ENCODE data around the gene PSTPIP1.

PSTPIP1 gene

DNA sequence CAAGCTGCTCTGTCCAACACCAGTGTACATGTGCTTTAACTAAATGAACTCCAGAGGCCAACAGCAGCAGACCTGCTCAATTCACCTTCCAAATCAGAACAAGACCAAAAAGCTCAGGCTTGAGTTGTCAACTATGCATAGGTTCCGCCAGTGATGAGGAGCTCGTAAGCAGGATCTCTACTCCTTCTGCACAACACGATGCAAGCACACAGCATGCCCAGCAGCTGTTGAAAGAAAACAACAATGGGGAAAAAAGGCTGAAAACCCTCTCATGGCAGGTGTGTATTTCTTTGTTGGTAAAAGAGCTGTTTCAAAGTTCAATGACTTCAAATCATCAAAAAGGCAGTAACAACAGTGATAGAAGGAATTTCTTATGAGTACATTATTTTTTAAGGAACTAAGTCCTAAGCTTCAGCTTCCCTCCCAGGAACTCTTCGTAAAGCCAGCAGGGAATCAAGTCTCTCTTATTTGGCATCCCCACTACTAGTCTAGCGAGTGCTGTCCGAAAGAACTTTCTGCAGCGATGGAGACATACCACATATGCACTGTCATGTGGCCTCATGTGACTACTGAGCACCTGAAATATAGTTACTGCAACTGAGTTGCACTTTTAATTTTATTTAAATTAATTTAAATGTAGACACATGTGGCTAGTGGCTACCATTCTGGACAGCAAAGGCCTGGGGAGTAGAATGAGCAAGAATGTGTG lies 51.9 kb downstream of the PSTPIP1 start:
- Histone ChIP-seq H3K4me3 (ENCODE audit: insufficient read depth, low read depth, low read length) (no peak overlapping the region), H3K27ac (ENCODE audit: insufficient read depth, low read depth, low read length, poor library complexity, severe bottlenecking) (no peak overlapping the region), H3K9me3 (ENCODE audit: control insufficient read depth, low read length) (no peaks in the 10 kb centered on the region), H3K4me1 (ENCODE audit: control insufficient read depth, insufficient read depth, low read length) (no peaks in the 10 kb centered on the region), H3K36me3 (ENCODE audit: control insufficient read depth, insufficient read depth, low read length) (peaks cover 32% of the 10 kb centered on the region), H3K27me3 (ENCODE audit: control insufficient read depth, insufficient read depth, low read length, poor library complexity, severe bottlenecking) (no peaks in the 10 kb centered on the region)
- 87 to 90% methylated on average over 7 of the region's 7 CpGs for WGBS, 2 experiments

DNA sequence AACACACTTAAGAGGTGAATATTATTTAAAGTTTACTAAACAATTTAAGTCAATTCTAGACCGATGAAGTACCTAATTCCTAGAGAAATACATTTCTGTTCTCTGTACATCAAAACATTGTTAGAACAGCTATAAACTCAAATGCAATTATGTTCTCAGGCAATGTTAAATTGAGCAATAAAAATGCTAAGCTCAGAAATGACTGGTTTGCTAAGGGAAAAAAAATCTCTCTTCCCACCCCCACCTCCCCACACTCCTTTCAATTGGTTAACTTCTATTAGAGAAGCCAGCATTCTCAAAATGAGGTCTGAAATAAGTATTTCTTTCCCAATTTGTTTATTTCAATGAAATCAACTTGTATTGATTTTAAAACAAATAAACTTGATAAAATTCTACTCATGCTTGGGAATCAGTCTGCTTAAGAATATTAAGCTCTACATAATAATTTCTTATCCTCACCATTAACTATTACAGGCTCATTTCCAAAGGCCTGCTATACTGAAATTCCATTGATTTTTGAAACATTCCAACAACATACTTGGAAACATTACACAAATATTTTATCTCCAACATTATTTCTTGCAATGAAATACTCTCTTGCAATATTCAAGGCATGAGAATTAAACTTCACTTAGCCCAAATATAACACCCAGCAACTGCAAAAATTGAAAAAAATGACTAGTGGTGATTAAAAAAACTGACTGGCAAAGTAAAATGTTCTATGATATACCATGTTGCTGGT lies 53.4 kb downstream of the PSTPIP1 start:
- H3K36me3 ChIP-seq (ENCODE audit: control insufficient read depth, insufficient read depth, low read length) = peaks cover 22% of the 10 kb centered on the region
- H3K4me1 ChIP-seq (ENCODE audit: control insufficient read depth, insufficient read depth, low read length) = no peaks in the 10 kb centered on the region
- 100% methylated on average over 1 of the region's 1 CpG; no CpG with 5 or more reads in 1 of the 2 experiments for WGBS, 2 experiments
- H3K27me3 ChIP-seq (ENCODE audit: control insufficient read depth, insufficient read depth, low read length, poor library complexity, severe bottlenecking) = no peaks in the 10 kb centered on the region
- no peak overlapping the region for H3K4me3 ChIP-seq (ENCODE audit: insufficient read depth, low read depth, low read length)
- H3K9me3 ChIP-seq (ENCODE audit: control insufficient read depth, low read length) = no peaks in the 10 kb centered on the region
- no peak overlapping the region for H3K27ac ChIP-seq (ENCODE audit: insufficient read depth, low read depth, low read length, poor library complexity, severe bottlenecking)

DNA sequence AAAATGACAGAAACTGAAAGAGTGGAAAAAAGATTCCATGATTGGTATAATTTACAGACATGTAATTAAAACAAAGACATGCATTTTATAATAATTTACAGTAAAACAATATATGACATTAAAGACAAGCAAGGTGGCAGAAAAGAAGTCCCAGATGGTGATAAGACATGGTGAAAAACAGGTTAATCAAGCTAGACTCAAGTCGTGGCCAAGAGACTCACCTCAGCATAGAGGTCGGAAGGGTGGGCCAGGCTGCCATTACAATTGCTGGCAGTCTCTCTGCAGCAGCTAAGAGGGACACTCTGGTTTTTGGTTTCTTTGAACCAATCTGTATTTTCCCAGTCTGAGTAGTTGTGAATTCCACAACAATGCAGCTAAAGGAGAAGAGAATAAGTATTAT lies 57.6 kb downstream of the PSTPIP1 start:
- WGBS, 2 experiments = 86 to 90% methylated on average over 2 of the region's 2 CpGs
- H3K27ac ChIP-seq (ENCODE audit: insufficient read depth, low read depth, low read length, poor library complexity, severe bottlenecking) = no peak overlapping the region
- no peaks in the 10 kb centered on the region for H3K27me3 ChIP-seq (ENCODE audit: control insufficient read depth, insufficient read depth, low read length, poor library complexity, severe bottlenecking)
- H3K36me3 ChIP-seq (ENCODE audit: control insufficient read depth, insufficient read depth, low read length) = no peaks in the 10 kb centered on the region
- no peak overlapping the region for H3K4me3 ChIP-seq (ENCODE audit: insufficient read depth, low read depth, low read length)
- H3K4me1 ChIP-seq (ENCODE audit: control insufficient read depth, insufficient read depth, low read length) = no peaks in the 10 kb centered on the region
- no peaks in the 10 kb centered on the region for H3K9me3 ChIP-seq (ENCODE audit: control insufficient read depth, low read length)

DNA sequence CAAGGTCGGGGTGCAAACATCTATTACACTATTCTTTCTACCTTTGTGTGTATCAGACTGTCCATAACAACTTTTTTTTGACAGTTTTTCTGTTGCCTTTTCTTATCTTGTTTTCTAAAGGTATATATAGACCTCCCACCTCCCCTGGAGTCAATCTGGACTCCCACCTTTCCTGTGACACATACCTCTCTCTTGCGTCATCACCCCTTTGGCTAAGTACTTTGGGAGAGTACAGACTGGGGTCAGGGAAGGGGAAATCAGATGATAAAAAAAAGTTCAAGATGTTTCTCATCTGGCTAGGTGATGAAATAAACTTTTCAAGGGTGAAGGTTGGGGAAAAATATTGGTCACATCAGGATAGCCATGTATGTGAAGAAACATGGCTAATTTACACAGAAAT lies 58.8 kb downstream of the PSTPIP1 start:
- H3K4me1 ChIP-seq (ENCODE audit: control insufficient read depth, insufficient read depth, low read length) = no peaks in the 10 kb centered on the region
- no peak overlapping the region for H3K4me3 ChIP-seq (ENCODE audit: insufficient read depth, low read depth, low read length)
- no peak overlapping the region for H3K27ac ChIP-seq (ENCODE audit: insufficient read depth, low read depth, low read length, poor library complexity, severe bottlenecking)
- H3K36me3 ChIP-seq (ENCODE audit: control insufficient read depth, insufficient read depth, low read length) = no peaks in the 10 kb centered on the region
- H3K27me3 ChIP-seq (ENCODE audit: control insufficient read depth, insufficient read depth, low read length, poor library complexity, severe bottlenecking) = no peaks in the 10 kb centered on the region
- 96 to 100% methylated on average over 2 of the region's 2 CpGs for WGBS, 2 experiments
- no peaks in the 10 kb centered on the region for H3K9me3 ChIP-seq (ENCODE audit: control insufficient read depth, low read length)

DNA sequence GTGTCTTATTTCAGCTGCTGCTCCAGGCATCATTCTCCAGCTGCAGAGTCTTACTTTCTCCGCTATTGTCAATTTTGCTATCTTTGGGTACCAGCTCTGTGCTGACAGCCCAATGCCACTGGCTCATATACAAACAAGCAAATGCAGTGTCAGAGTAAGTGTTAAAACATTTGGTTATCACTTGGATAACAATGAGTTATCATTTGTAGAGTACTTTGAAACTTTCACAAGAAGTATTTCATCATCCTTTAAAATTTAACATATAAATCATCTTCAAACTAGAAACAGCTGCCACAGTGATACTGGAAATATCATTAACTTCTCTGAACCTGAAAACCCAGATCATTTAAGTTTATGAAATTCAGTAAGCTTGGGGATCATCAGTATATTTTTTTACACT lies 62.1 kb downstream of the PSTPIP1 start:
- Histone ChIP-seq H3K36me3 (ENCODE audit: control insufficient read depth, insufficient read depth, low read length) (no peaks in the 10 kb centered on the region), H3K4me1 (ENCODE audit: control insufficient read depth, insufficient read depth, low read length) (no peaks in the 10 kb centered on the region), H3K27ac (ENCODE audit: insufficient read depth, low read depth, low read length, poor library complexity, severe bottlenecking) (no peak overlapping the region), H3K4me3 (ENCODE audit: insufficient read depth, low read depth, low read length) (no peak overlapping the region), H3K9me3 (ENCODE audit: control insufficient read depth, low read length) (no peaks in the 10 kb centered on the region), H3K27me3 (ENCODE audit: control insufficient read depth, insufficient read depth, low read length, poor library complexity, severe bottlenecking) (no peaks in the 10 kb centered on the region)
- WGBS, 2 experiments = 88 to 93% methylated on average over 1 of the region's 1 CpG

DNA sequence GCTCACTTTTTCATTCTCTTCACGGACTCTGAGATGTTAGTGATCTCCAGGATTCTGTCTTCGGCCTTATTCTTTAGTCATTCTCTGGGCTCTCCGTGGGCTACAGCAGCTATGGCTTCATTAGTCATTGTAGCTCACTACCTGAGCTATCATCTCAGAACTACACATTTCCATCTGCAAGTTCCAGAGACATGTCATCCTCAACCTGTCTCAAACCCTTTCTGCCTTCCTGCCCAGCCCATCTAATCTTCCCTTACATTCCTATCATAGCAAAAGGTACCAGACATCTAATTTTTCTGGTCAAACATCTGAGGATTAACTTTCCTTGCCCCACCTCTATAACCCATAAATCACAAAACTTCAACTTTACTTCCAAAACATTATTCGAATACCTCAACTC lies 62.8 kb downstream of the PSTPIP1 start:
- Histone ChIP-seq H3K4me1 (ENCODE audit: control insufficient read depth, insufficient read depth, low read length) (no peaks in the 10 kb centered on the region), H3K27ac (ENCODE audit: insufficient read depth, low read depth, low read length, poor library complexity, severe bottlenecking) (no peak overlapping the region), H3K27me3 (ENCODE audit: control insufficient read depth, insufficient read depth, low read length, poor library complexity, severe bottlenecking) (no peaks in the 10 kb centered on the region), H3K4me3 (ENCODE audit: insufficient read depth, low read depth, low read length) (no peak overlapping the region), H3K36me3 (ENCODE audit: control insufficient read depth, insufficient read depth, low read length) (no peaks in the 10 kb centered on the region), H3K9me3 (ENCODE audit: control insufficient read depth, low read length) (no peaks in the 10 kb centered on the region)
- 90 to 94% methylated on average over 4 of the region's 4 CpGs for WGBS, 2 experiments

DNA sequence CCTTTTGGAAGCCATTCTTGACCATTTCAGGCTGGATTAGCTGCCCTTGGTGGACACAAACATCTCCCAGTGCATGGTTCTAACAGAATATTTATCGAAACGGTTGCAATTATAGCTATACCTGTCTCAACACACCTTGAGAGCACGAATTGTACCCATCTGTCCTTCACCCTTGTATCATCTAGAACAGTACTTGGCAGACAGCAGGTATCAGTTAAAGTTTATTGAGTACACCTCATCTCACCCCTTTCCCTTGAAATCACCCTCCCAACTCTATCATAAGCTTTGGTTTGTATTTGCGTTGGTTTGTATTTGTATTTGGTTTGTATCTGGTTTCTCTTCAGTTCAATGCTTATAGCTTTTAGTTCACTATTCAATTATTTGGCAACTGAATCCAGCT lies 63.5 kb downstream of the PSTPIP1 start:
- H3K9me3 ChIP-seq (ENCODE audit: control insufficient read depth, low read length) = no peaks in the 10 kb centered on the region
- no peaks in the 10 kb centered on the region for H3K4me1 ChIP-seq (ENCODE audit: control insufficient read depth, insufficient read depth, low read length)
- no peaks in the 10 kb centered on the region for H3K36me3 ChIP-seq (ENCODE audit: control insufficient read depth, insufficient read depth, low read length)
- no peak overlapping the region for H3K4me3 ChIP-seq (ENCODE audit: insufficient read depth, low read depth, low read length)
- 94% methylated on average over 3 of the region's 4 CpGs for WGBS, 2 experiments
- no peak overlapping the region for H3K27ac ChIP-seq (ENCODE audit: insufficient read depth, low read depth, low read length, poor library complexity, severe bottlenecking)
- no peaks in the 10 kb centered on the region for H3K27me3 ChIP-seq (ENCODE audit: control insufficient read depth, insufficient read depth, low read length, poor library complexity, severe bottlenecking)

DNA sequence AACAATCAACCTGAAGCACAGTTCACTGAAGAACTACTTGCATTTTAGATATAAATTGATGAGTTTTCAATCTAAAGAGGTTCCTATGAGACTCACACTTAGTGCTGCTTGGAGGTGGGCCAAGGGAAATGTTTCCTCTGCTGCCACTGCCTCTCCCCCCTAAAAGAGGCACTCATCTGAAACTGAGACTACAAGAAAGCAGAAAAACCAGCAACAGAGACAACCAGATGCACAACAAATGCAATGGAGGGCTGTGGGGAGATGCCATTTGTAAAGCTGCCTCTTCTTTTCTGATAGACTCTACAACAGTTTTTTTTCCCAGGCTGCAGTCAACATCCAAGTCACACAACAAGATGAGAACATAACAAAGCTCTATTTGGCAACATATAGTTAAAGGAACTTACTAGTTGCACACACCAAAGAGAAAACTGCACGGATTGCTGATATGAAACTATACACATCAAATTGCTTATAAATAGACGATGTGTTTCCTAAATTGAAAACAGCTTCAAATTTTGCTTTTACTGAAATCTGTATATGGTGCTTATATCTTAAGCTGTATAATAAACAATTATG lies 64.9 kb downstream of the PSTPIP1 start:
- Histone ChIP-seq H3K27me3 (ENCODE audit: control insufficient read depth, insufficient read depth, low read length, poor library complexity, severe bottlenecking) (no peaks in the 10 kb centered on the region), H3K4me1 (ENCODE audit: control insufficient read depth, insufficient read depth, low read length) (no peaks in the 10 kb centered on the region), H3K36me3 (ENCODE audit: control insufficient read depth, insufficient read depth, low read length) (no peaks in the 10 kb centered on the region), H3K9me3 (ENCODE audit: control insufficient read depth, low read length) (no peaks in the 10 kb centered on the region), H3K4me3 (ENCODE audit: insufficient read depth, low read depth, low read length) (no peak overlapping the region), H3K27ac (ENCODE audit: insufficient read depth, low read depth, low read length, poor library complexity, severe bottlenecking) (no peak overlapping the region)
- WGBS, 2 experiments = 95 to 100% methylated on average over 2 of the region's 2 CpGs

DNA sequence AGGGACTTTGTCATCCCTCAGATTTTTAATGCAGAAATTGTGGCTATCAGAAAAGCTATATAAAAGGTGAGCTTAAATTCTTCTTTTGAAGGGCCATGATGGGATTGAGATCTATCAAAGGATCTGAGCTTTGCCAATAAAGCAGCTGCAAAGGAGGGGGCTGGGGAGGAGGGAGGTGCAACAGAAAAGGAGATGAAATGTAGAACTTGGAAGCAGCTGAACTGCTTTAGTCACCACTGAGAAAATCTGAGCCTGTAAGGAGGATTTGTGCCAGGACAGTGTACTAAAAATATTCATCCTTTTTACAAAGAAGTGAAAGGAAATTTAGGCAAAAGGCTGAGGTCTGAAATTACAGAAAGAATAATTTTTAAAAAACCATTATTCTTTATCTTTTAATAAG lies 65.6 kb downstream of the PSTPIP1 start:
- Histone ChIP-seq H3K27me3 (ENCODE audit: control insufficient read depth, insufficient read depth, low read length, poor library complexity, severe bottlenecking) (no peaks in the 10 kb centered on the region), H3K4me3 (ENCODE audit: insufficient read depth, low read depth, low read length) (no peak overlapping the region), H3K36me3 (ENCODE audit: control insufficient read depth, insufficient read depth, low read length) (no peaks in the 10 kb centered on the region), H3K27ac (ENCODE audit: insufficient read depth, low read depth, low read length, poor library complexity, severe bottlenecking) (no peak overlapping the region), H3K4me1 (ENCODE audit: control insufficient read depth, insufficient read depth, low read length) (no peaks in the 10 kb centered on the region), H3K9me3 (ENCODE audit: control insufficient read depth, low read length) (no peaks in the 10 kb centered on the region)

DNA sequence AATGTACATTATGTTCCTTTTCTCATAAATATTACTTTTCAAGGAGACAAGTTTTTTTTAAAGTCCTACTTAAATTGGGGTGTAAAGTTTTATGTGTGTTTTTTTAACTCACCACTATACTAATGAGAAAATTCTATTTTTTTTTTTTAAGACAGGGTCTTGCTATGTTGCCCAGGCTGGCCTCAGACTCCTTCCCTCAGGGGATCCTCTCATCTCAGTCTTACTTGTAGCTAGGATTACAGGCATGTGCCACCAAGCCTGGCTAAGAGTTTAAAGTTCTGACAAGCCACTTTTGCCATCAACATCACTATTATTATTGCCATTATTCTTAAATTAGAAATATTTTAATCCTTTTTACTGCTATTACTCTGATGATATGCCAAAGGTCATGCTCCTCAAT lies 68.3 kb downstream of the PSTPIP1 start:
- H3K27ac ChIP-seq (ENCODE audit: insufficient read depth, low read depth, low read length, poor library complexity, severe bottlenecking) = no peak overlapping the region

More for the DNA sequence above, 68.3 kb downstream of the PSTPIP1 start:
- Histone ChIP-seq H3K9me3 (ENCODE audit: control insufficient read depth, low read length) (no peaks in the 10 kb centered on the region), H3K4me1 (ENCODE audit: control insufficient read depth, insufficient read depth, low read length) (peaks cover 3% of the 10 kb centered on the region), H3K36me3 (ENCODE audit: control insufficient read depth, insufficient read depth, low read length) (no peaks in the 10 kb centered on the region), H3K27me3 (ENCODE audit: control insufficient read depth, insufficient read depth, low read length, poor library complexity, severe bottlenecking) (no peaks in the 10 kb centered on the region), H3K4me3 (ENCODE audit: insufficient read depth, low read depth, low read length) (no peak overlapping the region)
